WERI-Rb-1 (cell line): ENCODE results near the gene NR1H4.

ENCODE experiments used
- DNase-seq: peaks from one replicate; pipeline ENCODE4 v3.0.0-alpha.2; 2020
- H3K27ac ChIP-seq: fragments of 250-450 bp; sonication (Bioruptor Pico); 2 replicates; pipeline ENCODE4 v1.5.1; 2020; ENCODE audit warnings: mild to moderate bottlenecking, moderate library complexity
- H3K27me3 ChIP-seq: fragments of 250-450 bp; sonication (Bioruptor Pico); 2 replicates; pipeline ENCODE4 v1.5.1; 2021; ENCODE audit warnings: mild to moderate bottlenecking, low read depth, moderate library complexity; ENCODE audit not compliant: insufficient read depth, severe bottlenecking
- H3K36me3 ChIP-seq: fragments of 250-450 bp; sonication (Bioruptor Pico); 2 replicates; pipeline ENCODE4 v1.5.1; 2020; ENCODE audit warnings: mild to moderate bottlenecking, moderate library complexity
- H3K4me3 ChIP-seq: 2 replicates; pipeline ENCODE4 v1.5.1; 2011; ENCODE audit warnings: low read depth, mild to moderate bottlenecking, control low read depth, low read length
- H3K9me3 ChIP-seq: fragments of 250-450 bp; sonication (Bioruptor Pico); 2 replicates; pipeline ENCODE4 v1.5.1; 2021; ENCODE audit warnings: mild to moderate bottlenecking, moderate library complexity; ENCODE audit not compliant: severe bottlenecking
- TF ChIP-seq, protein P1 (sequence below): IDR thresholded peaks from 2 replicates; pipeline ENCODE4 v1.5.1; 2011; ENCODE audit warnings: low read depth, mild to moderate bottlenecking, control low read depth, inconsistent platforms, low read length

NR1H4 gene

DNA sequence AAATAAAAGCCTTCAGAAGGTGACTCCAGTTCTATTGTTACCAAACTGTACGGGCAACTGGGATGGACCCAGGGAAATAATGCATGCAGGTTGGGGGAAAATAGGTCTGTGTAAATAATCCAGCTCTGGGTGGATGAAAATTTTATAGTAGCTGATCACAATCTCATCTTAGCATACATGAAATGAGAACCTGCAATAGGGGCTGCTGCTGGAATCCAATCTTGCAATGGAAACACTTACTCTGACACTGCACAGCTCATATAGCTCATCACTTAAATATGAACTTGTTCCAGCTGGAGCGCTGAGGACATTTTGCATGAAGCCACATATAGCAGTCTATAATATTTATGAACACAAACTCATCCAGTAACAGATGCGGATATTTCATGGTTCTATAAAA, 59.7 kb downstream of the NR1H4 start:
- Histone ChIP-seq H3K27ac (no peak overlapping the region), H3K9me3 (no peaks in the 10 kb centered on the region), H3K27me3 (no peaks in the 10 kb centered on the region), H3K36me3 (no peaks in the 10 kb centered on the region), H3K4me3 (no peak overlapping the region)
- TF ChIP-seq, protein P1, sequence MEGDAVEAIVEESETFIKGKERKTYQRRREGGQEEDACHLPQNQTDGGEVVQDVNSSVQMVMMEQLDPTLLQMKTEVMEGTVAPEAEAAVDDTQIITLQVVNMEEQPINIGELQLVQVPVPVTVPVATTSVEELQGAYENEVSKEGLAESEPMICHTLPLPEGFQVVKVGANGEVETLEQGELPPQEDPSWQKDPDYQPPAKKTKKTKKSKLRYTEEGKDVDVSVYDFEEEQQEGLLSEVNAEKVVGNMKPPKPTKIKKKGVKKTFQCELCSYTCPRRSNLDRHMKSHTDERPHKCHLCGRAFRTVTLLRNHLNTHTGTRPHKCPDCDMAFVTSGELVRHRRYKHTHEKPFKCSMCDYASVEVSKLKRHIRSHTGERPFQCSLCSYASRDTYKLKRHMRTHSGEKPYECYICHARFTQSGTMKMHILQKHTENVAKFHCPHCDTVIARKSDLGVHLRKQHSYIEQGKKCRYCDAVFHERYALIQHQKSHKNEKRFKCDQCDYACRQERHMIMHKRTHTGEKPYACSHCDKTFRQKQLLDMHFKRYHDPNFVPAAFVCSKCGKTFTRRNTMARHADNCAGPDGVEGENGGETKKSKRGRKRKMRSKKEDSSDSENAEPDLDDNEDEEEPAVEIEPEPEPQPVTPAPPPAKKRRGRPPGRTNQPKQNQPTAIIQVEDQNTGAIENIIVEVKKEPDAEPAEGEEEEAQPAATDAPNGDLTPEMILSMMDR, result no peak
- no peak for DNase-seq

DNA sequence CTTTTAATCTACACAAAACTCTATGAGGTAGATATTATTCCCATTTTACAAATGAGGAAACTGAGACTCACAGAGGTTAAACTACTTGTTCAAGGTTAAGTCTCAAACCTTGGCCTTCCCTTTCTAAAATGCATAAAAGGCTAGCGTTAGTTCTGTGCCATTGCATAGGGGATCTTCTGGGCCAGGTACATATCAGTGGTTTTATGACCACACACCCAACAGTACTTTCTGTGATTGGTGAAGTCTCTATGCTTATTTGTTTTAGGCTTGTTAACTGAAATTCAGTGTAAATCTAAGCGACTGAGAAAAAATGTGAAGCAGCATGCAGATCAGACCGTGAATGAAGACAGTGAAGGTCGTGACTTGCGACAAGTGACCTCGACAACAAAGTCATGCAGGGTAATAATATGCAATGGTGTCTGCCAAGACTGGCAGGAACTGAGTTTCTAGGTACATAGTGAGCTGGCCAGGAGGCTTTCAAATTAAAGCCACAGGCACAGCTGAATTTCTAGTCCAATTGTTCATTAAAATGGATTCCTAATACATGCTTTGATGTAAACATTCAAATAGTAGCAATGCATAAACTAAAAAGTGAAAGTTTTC, 61.1 kb downstream of the NR1H4 start:
- TF ChIP-seq, protein P1, result no peak
- Histone ChIP-seq H3K9me3 (no peaks in the 10 kb centered on the region), H3K36me3 (no peaks in the 10 kb centered on the region), H3K27ac (no peak overlapping the region), H3K27me3 (no peaks in the 10 kb centered on the region), H3K4me3 (no peak overlapping the region)
- no peak for DNase-seq

DNA sequence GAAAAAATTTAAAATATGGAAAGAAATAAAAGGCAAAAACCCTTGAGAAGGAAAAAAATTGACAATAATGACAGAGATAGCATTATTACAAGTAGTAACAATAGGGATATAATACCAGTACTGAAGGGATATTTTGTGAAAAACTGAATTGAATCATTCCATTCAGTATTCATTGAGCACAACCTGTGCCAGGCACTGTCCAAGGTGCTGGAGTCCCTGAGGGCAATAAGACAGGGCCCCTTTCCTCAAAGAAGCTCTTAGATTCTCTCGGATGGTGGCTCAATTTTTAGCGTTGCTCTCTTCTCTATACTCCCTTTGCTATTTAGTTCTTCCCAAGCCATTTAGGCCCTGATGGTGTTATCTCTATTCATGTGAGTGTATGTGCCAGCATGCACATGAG, 65.5 kb downstream of the NR1H4 start:
- DNase-seq, result no peak
- no peaks in the 10 kb centered on the region for H3K9me3 ChIP-seq

GRCh38 chr12:100544165-100544564, 70.5 kb downstream of the NR1H4 start:
- TF ChIP-seq, protein P1, result no peak
- DNase-seq, result no peak
- H3K4me3 ChIP-seq, result no peak overlapping the region
- H3K27me3 ChIP-seq, result no peaks in the 10 kb centered on the region
- no peaks in the 10 kb centered on the region for H3K9me3 ChIP-seq
- no peak overlapping the region for H3K27ac ChIP-seq
- H3K36me3 ChIP-seq, result no peaks in the 10 kb centered on the region

More for the DNA sequence above, 65.5 kb downstream of the NR1H4 start:
- TF ChIP-seq, protein P1, result no peak
- no peaks in the 10 kb centered on the region for H3K27me3 ChIP-seq
- no peaks in the 10 kb centered on the region for H3K36me3 ChIP-seq
- H3K4me3 ChIP-seq, result no peak overlapping the region
- H3K27ac ChIP-seq, result no peak overlapping the region

DNA sequence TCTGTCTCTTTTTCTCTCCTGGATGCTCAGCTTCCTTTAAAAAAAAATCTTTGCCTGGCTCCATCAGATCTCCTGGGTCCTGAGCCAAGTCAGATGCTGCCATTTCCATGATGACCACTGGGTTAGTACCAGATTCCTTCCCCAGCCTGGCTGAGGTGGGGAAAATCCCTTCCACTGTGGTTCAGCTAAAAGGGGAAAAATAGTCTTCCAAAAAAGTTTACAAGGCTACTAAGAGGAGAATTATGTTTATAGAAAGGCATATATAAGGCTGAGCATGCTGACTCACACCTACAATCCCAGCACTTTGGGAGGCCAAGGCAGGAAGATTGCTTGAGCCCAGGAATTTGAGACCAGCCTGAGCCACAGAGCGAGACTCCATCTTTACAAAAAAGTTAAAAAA, 71.4 kb downstream of the NR1H4 start:
- no peaks in the 10 kb centered on the region for H3K27me3 ChIP-seq
- TF ChIP-seq, protein P1, result no peak
- H3K27ac ChIP-seq, result no peak overlapping the region
- H3K4me3 ChIP-seq, result no peak overlapping the region
- no peak for DNase-seq
- H3K9me3 ChIP-seq, result no peaks in the 10 kb centered on the region
- no peaks in the 10 kb centered on the region for H3K36me3 ChIP-seq

DNA sequence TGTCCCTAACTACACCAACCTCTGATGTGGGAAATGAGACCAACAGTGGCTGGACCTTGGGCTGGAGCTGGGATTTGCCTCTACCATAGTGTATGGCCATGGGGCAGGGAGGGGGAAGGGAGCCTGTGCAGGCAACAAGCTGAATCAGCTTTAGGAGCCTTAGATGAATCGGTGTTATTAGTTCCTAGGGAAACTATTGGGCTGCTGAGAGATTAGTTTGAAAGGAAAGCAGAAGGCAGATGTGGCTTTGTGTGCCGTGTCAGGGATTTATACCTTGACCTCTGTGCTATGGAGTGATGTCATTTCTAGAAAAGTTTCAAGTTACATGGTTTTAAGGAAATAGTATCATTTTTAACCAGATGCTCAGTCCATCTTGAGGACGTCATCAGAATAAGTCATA, 80.3 kb downstream of the NR1H4 start:
- no peak overlapping the region for H3K4me3 ChIP-seq
- TF ChIP-seq, protein P1, result no peak
- no peaks in the 10 kb centered on the region for H3K9me3 ChIP-seq
- no peaks in the 10 kb centered on the region for H3K27me3 ChIP-seq
- no peaks in the 10 kb centered on the region for H3K36me3 ChIP-seq
- peak overlapping the region; percentile 15 for H3K27ac ChIP-seq
- peak; percentile 76 for DNase-seq
